Liver (tissue), 9 donors: ENCODE results near the gene HTR3B. TPM values are rescaled to one million over a fixed set of nuclear protein-coding genes. Genes with fewer than 3 reads are reported as not detected.
A peak's percentile ranks its signal among the peaks of the same experiment; 100 is the strongest.

Source experiments
- DNase-seq: peaks from one replicate; pipeline ENCODE4 v3.0.0-alpha.2; 2017; ENCODE audit warnings: low spot score
- H3K27ac ChIP-seq, 2 donors: one replicate each; pipeline ENCODE4 v1.7.0; 2013; ENCODE audit warnings: inconsistent platforms in 2 of 2, low read length in 2 of 2, control low read depth in 1 of 2, low read depth in 1 of 2, mild to moderate bottlenecking in 1 of 2
- H3K27me3 ChIP-seq, 4 donors: one replicate each; pipeline versions ENCODE4 v1.6.1 to v1.7.0; 2013; ENCODE audit warnings: low read length in 3 of 4, inconsistent platforms in 1 of 4, mild to moderate bottlenecking in 1 of 4, moderate library complexity in 1 of 4; ENCODE audit not compliant: control insufficient read depth in 4 of 4, insufficient read depth in 4 of 4
- H3K36me3 ChIP-seq, 4 donors: one replicate each; pipeline versions ENCODE4 v1.6.1 to v1.7.0; 2013; ENCODE audit warnings: low read length in 3 of 4, mild to moderate bottlenecking in 3 of 4, low read depth in 1 of 4, moderate library complexity in 1 of 4; ENCODE audit not compliant: control insufficient read depth in 4 of 4, insufficient read depth in 3 of 4
- H3K4me1 ChIP-seq, 4 donors: one replicate each; pipeline versions ENCODE4 v1.6.1 to v1.7.0; 2013; ENCODE audit warnings: low read length in 3 of 4, mild to moderate bottlenecking in 3 of 4, moderate library complexity in 1 of 4; ENCODE audit not compliant: control insufficient read depth in 4 of 4, insufficient read depth in 4 of 4
- H3K4me3 ChIP-seq, 3 donors: one replicate each; pipeline versions ENCODE4 v1.6.1 to v1.7.0; 2013; ENCODE audit warnings: low read length in 3 of 3, control low read depth in 1 of 3, low read depth in 1 of 3, mild to moderate bottlenecking in 1 of 3
- H3K9ac ChIP-seq, 2 donors: one replicate each; pipeline ENCODE4 v1.7.0; 2013; ENCODE audit warnings: low read length in 2 of 2, mild to moderate bottlenecking in 2 of 2, moderate library complexity in 2 of 2, control low read depth in 1 of 2, low read depth in 1 of 2
- H3K9me3 ChIP-seq, 4 donors: one replicate each; pipeline versions ENCODE4 v1.6.1 to v1.7.0; 2013; ENCODE audit warnings: low read length in 3 of 4; ENCODE audit not compliant: control insufficient read depth in 4 of 4
- EGR1 ChIP-seq, 2 donors: IDR thresholded peaks; 2 replicates each; pipeline ENCODE4 v1.6.1; 2016 to 2018; ENCODE audit warnings: antibody characterized with exemption in 2 of 2, low read depth in 2 of 2
- FOXA1 ChIP-seq: IDR thresholded peaks from 2 replicates; pipeline ENCODE4 v1.6.1; 2016; ENCODE audit warnings: antibody characterized with exemption
- FOXA2 ChIP-seq: IDR thresholded peaks from 2 replicates; pipeline ENCODE4 v1.6.1; 2016; ENCODE audit warnings: antibody characterized with exemption
- HNF4G ChIP-seq: IDR thresholded peaks from 2 replicates; pipeline ENCODE4 v1.6.1; 2016; ENCODE audit warnings: antibody characterized with exemption
- JUND ChIP-seq, 2 donors: IDR thresholded peaks; 2 replicates each; pipeline ENCODE4 v1.6.1; 2016; ENCODE audit warnings: antibody characterized with exemption in 2 of 2
- NR2F2 ChIP-seq: IDR thresholded peaks from 2 replicates; pipeline ENCODE4 v1.6.1; 2016; ENCODE audit warnings: antibody characterized with exemption
- RAD21 ChIP-seq, 2 donors: IDR thresholded peaks; 2 replicates each; pipeline ENCODE4 v1.6.1; 2016; ENCODE audit warnings: antibody characterized with exemption in 2 of 2, mild to moderate bottlenecking in 2 of 2
- RXRA ChIP-seq, 2 donors: IDR thresholded peaks; 2 replicates each; pipeline ENCODE4 v1.6.1; 2017 to 2018; ENCODE audit warnings: antibody characterized with exemption in 2 of 2, mild to moderate bottlenecking in 1 of 2
- SP1 ChIP-seq: IDR thresholded peaks from 2 replicates; pipeline ENCODE4 v1.6.1; 2018; ENCODE audit warnings: antibody characterized with exemption, mild to moderate bottlenecking
- TAF1 ChIP-seq: conservative IDR thresholded peaks from 2 replicates; pipeline ENCODE4 v1.6.1; 2016; ENCODE audit warnings: antibody characterized with exemption, mild to moderate bottlenecking
- YY1 ChIP-seq: IDR thresholded peaks from 2 replicates; pipeline ENCODE4 v1.6.1; 2016; ENCODE audit warnings: antibody characterized with exemption, mild to moderate bottlenecking
- WGBS: extraction: QIAGEN DNeasy Blood & Tissue Kit; methylation state at CpG from one replicate; pipeline ENCODE4 v1.1.7; 2013; 5-methylcytosine and 5-hydroxymethylcytosine counted together
- polyA plus RNA-seq, 2 donors: library from polyadenylated mRNA; stranded (reverse) in 1 of 2; unstranded in 1 of 2; fragments of 200-250 nt in 1 of 2; fragments of >200 nt in 1 of 2; fragmentation: Nextera tagmentation in 1 of 2; extraction: Ambion mirVana in 1 of 2; gene quantifications; one replicate each; pipeline versions ENCODE4 v1.2.1 to v1.2.3, GENCODE V29; 2013 to 2015
- total RNA-seq, 2 donors: library from RNA; depleted of rRNA; stranded (reverse); fragments of >200 nt; gene quantifications; one replicate each; pipeline ENCODE4 v1.2.3, GENCODE V29; 2014
- TF ChIP-seq, protein P1 (sequence below): IDR thresholded peaks from 2 replicates; pipeline ENCODE4 v1.6.1; 2016; ENCODE audit warnings: antibody characterized with exemption
- TF ChIP-seq, protein P2 (sequence below): IDR thresholded peaks from 2 replicates; pipeline ENCODE4 v1.6.1; 2016; ENCODE audit warnings: antibody characterized with exemption
- TF ChIP-seq, protein P3 (sequence below): IDR thresholded peaks from 2 replicates; pipeline ENCODE4 v1.6.1; 2016; ENCODE audit warnings: antibody characterized with exemption
- TF ChIP-seq, protein P4 (sequence below): fragments of 150-350 bp; IDR thresholded peaks from 2 replicates; pipeline ENCODE4 v1.5.1; 2017; ENCODE audit warnings: improper control_type of control experiment, low read depth, low read length; ENCODE audit not compliant: missing input control
- donor health status: healthy.
- donor health status: healthy.
- donor health status: healthy.
- donor health status: healthy.
- donor health status: healthy.

HTR3B gene
- total and polyA plus RNA-seq, 4 donors: not detected

DNA sequence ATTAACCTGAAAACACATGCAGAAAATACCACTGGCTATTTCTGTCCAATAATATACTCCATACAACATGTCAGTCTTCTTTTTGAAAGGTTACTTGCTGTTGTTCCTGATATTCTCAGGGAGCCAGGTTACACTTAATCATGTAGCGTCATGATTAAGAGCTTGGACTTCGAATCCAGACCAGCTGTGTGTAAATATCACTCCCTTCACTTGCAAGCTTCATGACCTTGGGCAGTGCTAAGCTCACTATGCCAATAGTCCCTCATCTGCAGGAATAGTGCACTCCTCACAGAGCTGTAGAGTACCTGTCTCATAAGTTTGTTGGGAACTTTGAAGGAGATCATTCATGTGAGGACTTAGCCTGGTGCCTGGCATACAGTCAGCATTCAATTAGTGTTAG lies 1.9 kb downstream of the HTR3B start (continued):
- TF ChIP-seq, protein P1, sequence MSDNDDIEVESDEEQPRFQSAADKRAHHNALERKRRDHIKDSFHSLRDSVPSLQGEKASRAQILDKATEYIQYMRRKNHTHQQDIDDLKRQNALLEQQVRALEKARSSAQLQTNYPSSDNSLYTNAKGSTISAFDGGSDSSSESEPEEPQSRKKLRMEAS: no peak
- no peak for TF ChIP-seq YY1
- no peak for TF ChIP-seq FOXA1
- peak in 1 of 2 donors; percentile 2 for TF ChIP-seq RAD21 (IDR thresholded peaks at IDR 0.05)
- no peak for TF ChIP-seq NR2F2
- no peak for TF ChIP-seq EGR1 (IDR thresholded peaks at IDR 0.05; ENCODE audit: low read depth in 2 of 2)
- peak; percentile 59 for TF ChIP-seq FOXA2
- peak; percentile 30 for TF ChIP-seq HNF4G
- peak; percentile 45 for TF ChIP-seq SP1
- TF ChIP-seq, protein P2, sequence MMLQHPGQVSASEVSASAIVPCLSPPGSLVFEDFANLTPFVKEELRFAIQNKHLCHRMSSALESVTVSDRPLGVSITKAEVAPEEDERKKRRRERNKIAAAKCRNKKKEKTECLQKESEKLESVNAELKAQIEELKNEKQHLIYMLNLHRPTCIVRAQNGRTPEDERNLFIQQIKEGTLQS: no peak
- TF ChIP-seq TAF1: no peak

DNA sequence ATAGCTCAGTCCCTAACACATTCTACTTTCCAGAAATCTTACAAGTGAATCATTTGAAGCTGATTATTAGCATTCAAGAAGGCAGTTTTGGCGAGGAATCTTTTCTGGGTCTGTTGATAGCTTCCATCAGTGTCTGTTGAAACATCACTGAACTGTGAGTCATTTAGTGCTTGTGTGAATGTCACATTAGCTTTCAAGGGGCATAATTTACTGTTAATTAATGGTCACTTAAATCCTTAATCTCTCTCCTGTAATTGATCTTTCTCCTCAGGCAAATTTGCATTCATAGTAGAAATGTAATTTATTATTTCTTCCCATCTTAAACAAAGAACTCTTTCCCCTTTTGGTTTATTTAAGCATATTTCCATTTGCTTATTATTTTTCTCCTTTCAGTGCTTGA lies 2.6 kb downstream of the HTR3B start:
- 81% methylated on average over 1 of the region's 1 CpG for WGBS
- TF ChIP-seq, protein P3, sequence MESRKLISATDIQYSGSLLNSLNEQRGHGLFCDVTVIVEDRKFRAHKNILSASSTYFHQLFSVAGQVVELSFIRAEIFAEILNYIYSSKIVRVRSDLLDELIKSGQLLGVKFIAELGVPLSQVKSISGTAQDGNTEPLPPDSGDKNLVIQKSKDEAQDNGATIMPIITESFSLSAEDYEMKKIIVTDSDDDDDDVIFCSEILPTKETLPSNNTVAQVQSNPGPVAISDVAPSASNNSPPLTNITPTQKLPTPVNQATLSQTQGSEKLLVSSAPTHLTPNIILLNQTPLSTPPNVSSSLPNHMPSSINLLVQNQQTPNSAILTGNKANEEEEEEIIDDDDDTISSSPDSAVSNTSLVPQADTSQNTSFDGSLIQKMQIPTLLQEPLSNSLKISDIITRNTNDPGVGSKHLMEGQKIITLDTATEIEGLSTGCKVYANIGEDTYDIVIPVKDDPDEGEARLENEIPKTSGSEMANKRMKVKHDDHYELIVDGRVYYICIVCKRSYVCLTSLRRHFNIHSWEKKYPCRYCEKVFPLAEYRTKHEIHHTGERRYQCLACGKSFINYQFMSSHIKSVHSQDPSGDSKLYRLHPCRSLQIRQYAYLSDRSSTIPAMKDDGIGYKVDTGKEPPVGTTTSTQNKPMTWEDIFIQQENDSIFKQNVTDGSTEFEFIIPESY: no peak
- TF ChIP-seq, protein P4, sequence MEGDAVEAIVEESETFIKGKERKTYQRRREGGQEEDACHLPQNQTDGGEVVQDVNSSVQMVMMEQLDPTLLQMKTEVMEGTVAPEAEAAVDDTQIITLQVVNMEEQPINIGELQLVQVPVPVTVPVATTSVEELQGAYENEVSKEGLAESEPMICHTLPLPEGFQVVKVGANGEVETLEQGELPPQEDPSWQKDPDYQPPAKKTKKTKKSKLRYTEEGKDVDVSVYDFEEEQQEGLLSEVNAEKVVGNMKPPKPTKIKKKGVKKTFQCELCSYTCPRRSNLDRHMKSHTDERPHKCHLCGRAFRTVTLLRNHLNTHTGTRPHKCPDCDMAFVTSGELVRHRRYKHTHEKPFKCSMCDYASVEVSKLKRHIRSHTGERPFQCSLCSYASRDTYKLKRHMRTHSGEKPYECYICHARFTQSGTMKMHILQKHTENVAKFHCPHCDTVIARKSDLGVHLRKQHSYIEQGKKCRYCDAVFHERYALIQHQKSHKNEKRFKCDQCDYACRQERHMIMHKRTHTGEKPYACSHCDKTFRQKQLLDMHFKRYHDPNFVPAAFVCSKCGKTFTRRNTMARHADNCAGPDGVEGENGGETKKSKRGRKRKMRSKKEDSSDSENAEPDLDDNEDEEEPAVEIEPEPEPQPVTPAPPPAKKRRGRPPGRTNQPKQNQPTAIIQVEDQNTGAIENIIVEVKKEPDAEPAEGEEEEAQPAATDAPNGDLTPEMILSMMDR: no peak
- TF ChIP-seq RAD21 (IDR thresholded peaks at IDR 0.05) (no peak), RXRA (IDR thresholded peaks at IDR 0.05) (no peak), FOXA2 (no peak), TAF1 (no peak), FOXA1 (no peak), SP1 (no peak), JUND (IDR thresholded peaks at IDR 0.05) (no peak), EGR1 (IDR thresholded peaks at IDR 0.05; ENCODE audit: low read depth in 2 of 2) (no peak), HNF4G (no peak), NR2F2 (no peak)
- TF ChIP-seq, protein P1: no peak

DNA sequence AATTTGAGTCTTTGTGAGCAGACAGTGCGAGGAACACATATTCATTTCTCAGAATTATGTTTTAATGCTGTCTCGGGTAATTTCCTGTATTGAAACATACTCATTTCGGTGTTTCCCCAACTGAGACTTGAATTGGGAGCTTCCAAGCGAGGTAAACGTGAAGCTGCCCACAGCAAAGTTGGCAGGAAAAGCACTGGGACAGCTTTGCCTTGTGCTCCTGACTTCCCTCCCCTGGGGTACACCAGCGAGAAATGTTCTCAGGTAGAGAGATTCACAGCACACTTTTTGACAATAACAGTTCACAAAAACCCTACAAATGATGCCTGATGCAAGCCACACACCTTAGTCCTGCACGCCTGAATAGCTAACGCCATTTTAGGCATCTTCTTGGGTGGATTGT lies 3.1 kb downstream of the HTR3B start:
- no peaks in the 10 kb centered on the region for H3K36me3 ChIP-seq
- no peaks in the 10 kb centered on the region for H3K9me3 ChIP-seq
- H3K4me3 ChIP-seq: no peak overlapping the region
- H3K27ac ChIP-seq: no peak overlapping the region
- no peak for DNase-seq
- no peak overlapping the region for H3K9ac ChIP-seq
- H3K4me1 ChIP-seq: peaks cover 0 to 11% (median 1%) of the 10 kb centered on the region in 4 donors
- H3K27me3 ChIP-seq: no peaks in the 10 kb centered on the region
- WGBS: 88% methylated on average over 8 of the region's 8 CpGs
- TF ChIP-seq TAF1: no peak
- no peak for TF ChIP-seq HNF4G
- no peak for TF ChIP-seq SP1
- TF ChIP-seq, protein P4: no peak

More for the DNA sequence above, 2.6 kb downstream of the HTR3B start:
- H3K36me3 ChIP-seq: no peaks in the 10 kb centered on the region
- H3K4me3 ChIP-seq: no peak overlapping the region
- H3K9me3 ChIP-seq: no peaks in the 10 kb centered on the region
- H3K27me3 ChIP-seq: no peaks in the 10 kb centered on the region
- H3K9ac ChIP-seq: no peak overlapping the region
- no peak overlapping the region for H3K27ac ChIP-seq
- DNase-seq: no peak
- H3K4me1 ChIP-seq: peaks cover 0 to 11% (median 1%) of the 10 kb centered on the region in 4 donors
